ENCODE results near the gene MYO18A. TPM values are rescaled to one million over a fixed set of nuclear protein-coding genes. Genes with fewer than 3 reads are reported as not detected.

MYO18A gene
- total RNA-seq, 4 donors from 2014 or later: 526 to 1,058 (median 835) TPM

DNA sequence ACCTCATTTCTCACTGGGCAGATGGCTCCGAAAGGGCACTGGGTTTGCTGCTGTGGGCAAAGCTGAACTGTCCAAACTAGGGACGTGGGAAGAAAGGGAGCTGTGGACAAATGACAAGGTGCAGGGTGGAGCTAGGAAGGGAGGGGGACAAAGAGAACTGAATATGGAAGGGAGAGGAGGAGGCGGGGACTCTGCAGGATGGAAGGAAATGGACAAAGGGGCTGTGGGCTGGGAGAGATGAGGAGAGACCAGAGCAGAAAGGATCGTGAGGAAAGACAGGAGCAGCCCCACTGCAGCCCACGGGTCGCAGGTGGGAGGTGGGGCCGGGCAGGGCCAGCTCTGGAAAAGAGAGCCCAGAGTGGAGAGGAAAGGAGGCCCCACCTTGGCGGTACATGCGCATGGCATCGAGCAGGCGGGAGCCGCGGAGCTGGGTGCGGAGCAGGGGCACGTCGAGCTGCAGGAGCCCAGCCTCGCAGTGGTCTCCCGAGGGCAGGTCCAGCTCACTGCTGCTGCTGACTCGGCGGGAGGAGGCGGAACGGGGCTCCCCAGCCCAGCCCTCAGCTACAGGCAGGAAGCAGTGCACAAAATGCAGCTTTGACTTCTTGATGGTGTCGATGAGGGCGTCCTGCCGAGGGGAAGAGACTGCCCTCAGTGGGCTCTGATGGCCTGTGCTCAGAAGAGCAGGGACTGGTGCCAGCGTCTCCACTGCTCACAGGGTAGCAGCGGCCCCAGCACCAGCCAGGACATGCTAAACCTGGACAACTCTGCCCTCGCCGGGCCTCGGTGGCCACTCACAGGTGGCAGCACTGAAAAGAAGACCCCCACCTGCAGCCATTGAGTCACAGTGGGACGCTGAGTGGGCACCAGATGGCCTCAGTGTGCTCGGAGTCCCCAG, 70.5 kb downstream of the MYO18A start:
- DNase-seq: no peak
- Histone ChIP-seq H3K4me3 (no peak overlapping the region), H3K4me1 (peaks cover 55 to 58% of the 10 kb centered on the region in 2 donors), H3K27me3 (no peaks in the 10 kb centered on the region), H3K9me3 (no peaks in the 10 kb centered on the region), H3K27ac (peak overlapping the region; percentile 68 to 98 (median 84)), H3K36me3 (peaks cover 0 to 69% of the 10 kb centered on the region in 2 donors)
- intact Hi-C loops (cut with DNase I; ENCODE audit: low total_unique reads) (loop anchor here (5.0 kb wide), 1 partner anchor 382 kb away; the partner anchor contains the start of genes NEK8 and TLCD1), in situ Hi-C loops (cut with MboI; ENCODE audit: low sequenced_read_pairs in 4 of 4) (loop anchor here in 3 of 4 donors (5.0 to 10.0 kb wide), 2 partner anchors 142 to 145 kb away; no protein-coding TSS in a partner anchor)
- TF ChIP-seq POLR2A (IDR thresholded peaks at IDR 0.05): no peak
- TF ChIP-seq, protein P1, sequence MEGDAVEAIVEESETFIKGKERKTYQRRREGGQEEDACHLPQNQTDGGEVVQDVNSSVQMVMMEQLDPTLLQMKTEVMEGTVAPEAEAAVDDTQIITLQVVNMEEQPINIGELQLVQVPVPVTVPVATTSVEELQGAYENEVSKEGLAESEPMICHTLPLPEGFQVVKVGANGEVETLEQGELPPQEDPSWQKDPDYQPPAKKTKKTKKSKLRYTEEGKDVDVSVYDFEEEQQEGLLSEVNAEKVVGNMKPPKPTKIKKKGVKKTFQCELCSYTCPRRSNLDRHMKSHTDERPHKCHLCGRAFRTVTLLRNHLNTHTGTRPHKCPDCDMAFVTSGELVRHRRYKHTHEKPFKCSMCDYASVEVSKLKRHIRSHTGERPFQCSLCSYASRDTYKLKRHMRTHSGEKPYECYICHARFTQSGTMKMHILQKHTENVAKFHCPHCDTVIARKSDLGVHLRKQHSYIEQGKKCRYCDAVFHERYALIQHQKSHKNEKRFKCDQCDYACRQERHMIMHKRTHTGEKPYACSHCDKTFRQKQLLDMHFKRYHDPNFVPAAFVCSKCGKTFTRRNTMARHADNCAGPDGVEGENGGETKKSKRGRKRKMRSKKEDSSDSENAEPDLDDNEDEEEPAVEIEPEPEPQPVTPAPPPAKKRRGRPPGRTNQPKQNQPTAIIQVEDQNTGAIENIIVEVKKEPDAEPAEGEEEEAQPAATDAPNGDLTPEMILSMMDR (IDR thresholded peaks at IDR 0.05 in 4 of 5, conservative IDR thresholded peaks at IDR 0.05 in 1 of 5): no peak
- no peak for ATAC-seq

DNA sequence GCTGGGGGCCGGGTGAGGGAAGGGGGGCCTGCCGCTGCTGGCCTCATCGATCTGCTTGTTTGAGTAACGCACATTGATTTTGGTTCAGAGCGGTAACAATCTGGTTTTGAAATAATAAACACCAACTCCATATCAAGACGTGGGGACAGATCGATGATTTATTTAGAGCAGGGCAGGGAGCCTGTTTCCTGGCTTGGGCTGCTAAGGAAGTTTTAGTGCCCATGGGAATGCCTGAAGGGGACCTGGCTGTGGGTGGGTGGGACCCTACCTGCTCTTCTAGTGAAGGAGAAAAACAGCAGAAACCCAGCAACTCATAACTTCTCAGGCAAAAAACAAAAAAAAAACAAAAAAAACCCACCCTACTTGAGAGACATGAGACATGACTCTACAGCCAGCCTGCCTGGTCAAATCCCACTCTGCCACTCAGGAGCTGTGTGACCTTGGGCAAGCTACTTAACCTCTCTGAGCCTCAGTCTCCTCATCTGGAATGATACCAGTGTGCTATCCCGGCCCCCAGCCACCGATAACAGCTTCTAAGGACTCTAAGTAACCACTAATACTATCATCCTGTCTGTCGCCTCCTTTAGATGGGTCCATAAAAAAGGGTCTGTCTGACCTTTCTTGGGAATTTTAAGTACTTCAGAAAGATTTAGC, 71.2 kb downstream of the MYO18A start:
- ATAC-seq (no peak), DNase-seq (no peak)
- peak overlapping the region; percentile 68 to 98 (median 84) for H3K27ac ChIP-seq
- intact Hi-C loops (cut with DNase I; ENCODE audit: low total_unique reads) (no loop called here), in situ Hi-C loops (cut with MboI; ENCODE audit: low sequenced_read_pairs in 4 of 4) (loop anchor here in 2 of 4 donors (5.0 to 10.0 kb wide), 2 partner anchors 142 to 144 kb away; no protein-coding TSS in a partner anchor)
- no peaks in the 10 kb centered on the region for H3K27me3 ChIP-seq
- H3K4me3 ChIP-seq: no peak overlapping the region
- peaks cover 50% of the 10 kb centered on the region in 2 donors for H3K4me1 ChIP-seq
- H3K9me3 ChIP-seq: no peaks in the 10 kb centered on the region
- no peak for TF ChIP-seq POLR2A (IDR thresholded peaks at IDR 0.05)
- TF ChIP-seq, protein P1 (IDR thresholded peaks at IDR 0.05 in 4 of 5, conservative IDR thresholded peaks at IDR 0.05 in 1 of 5): no peak
- peaks cover 0 to 69% of the 10 kb centered on the region in 2 donors for H3K36me3 ChIP-seq

DNA sequence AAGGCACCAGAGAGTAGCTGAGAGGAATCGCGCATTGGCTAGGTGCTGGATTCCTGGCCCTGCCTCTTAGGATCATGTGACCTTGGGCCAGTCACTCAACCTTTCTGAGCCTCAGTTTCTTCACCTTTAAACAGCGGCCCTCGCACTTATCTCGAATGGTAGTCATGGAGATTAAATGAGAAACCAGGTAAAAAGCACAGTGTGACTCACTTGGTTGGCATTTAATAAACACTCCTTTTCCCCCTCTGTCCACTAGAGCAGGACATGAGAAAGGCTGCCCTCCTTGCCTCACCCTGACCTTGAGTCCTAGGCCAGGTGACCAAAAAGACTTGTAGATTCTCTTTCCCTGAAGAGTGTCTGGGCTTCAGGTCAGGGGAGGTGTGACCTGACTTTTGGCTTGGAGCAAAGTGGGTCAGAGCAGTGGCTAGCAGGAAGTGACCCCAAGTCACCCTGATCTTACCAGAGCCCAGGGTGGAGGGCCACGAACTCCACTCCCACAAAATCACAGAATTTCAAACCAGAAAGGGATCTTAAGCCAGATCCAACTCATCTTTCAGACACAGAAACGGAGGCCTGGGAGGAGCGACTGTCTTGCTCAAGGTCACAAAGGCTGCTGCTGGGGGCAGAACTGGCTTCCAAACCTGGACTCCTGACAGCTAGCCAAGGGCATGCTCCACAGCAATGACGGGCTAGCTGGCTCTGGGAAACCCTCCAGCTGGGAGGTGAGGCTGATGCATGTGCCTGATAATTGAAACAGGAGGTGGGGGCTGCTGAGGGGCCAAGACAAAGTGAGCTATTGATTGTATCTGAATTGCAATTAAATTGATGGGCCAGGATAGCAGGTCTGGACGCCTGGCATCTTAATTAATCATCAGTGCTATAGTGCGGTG, 72.0 kb downstream of the MYO18A start:
- intact Hi-C loops (cut with DNase I; ENCODE audit: low total_unique reads): no loop called here
- TF ChIP-seq, protein P1 (IDR thresholded peaks at IDR 0.05 in 4 of 5, conservative IDR thresholded peaks at IDR 0.05 in 1 of 5): no peak
- no peak for TF ChIP-seq POLR2A (IDR thresholded peaks at IDR 0.05)
- in situ Hi-C loops (cut with MboI; ENCODE audit: low sequenced_read_pairs in 4 of 4): loop anchor here in 2 of 4 donors (5.0 to 10.0 kb wide), 2 partner anchors 141 to 143 kb away; no protein-coding TSS in a partner anchor

DNA sequence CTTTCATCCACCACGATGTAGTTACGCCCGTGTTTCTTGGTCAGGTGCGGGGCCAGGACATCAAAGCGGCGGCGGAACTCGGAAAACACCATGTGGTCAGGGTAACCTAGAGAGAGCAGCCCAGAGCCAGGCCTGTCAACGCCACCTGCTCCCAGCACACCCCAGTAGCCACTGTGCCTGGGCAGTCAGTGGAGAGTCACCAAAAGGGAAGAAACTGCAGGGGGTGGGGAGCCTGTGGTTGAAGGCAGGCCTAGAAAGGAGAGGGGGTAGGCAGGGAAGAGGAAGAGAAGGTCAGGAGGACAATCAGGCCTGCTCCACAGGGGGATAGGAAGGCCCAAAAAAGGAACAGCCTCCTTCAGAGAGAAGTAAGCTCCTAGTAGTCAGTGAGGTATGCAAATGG, 73.1 kb downstream of the MYO18A start:
- ATAC-seq: no peak
- intact Hi-C loops (cut with DNase I; ENCODE audit: low total_unique reads): no loop called here

More for the DNA sequence above, 72.0 kb downstream of the MYO18A start:
- Histone ChIP-seq H3K36me3 (peaks cover 0 to 71% of the 10 kb centered on the region in 2 donors), H3K4me3 (no peak overlapping the region), H3K27me3 (no peaks in the 10 kb centered on the region), H3K4me1 (peaks cover 49 to 50% of the 10 kb centered on the region in 2 donors), H3K27ac (peak overlapping the region; percentile 68 to 98 (median 84)), H3K9me3 (no peaks in the 10 kb centered on the region)
- ATAC-seq (peak in 1 of 2 donors; percentile 35), DNase-seq (peak in 1 of 2 donors; percentile 84)

More for the DNA sequence above, 73.1 kb downstream of the MYO18A start:
- no peak for DNase-seq
- Histone ChIP-seq H3K27me3 (no peaks in the 10 kb centered on the region), H3K4me1 (peaks cover 46 to 49% of the 10 kb centered on the region in 2 donors), H3K27ac (peak overlapping the region in 3 of 4 donors; percentile 80 to 98 (median 89)), H3K36me3 (peaks cover 0 to 77% of the 10 kb centered on the region in 2 donors), H3K9me3 (no peaks in the 10 kb centered on the region), H3K4me3 (no peak overlapping the region)
- no peak for TF ChIP-seq POLR2A (IDR thresholded peaks at IDR 0.05)
- TF ChIP-seq, protein P1 (IDR thresholded peaks at IDR 0.05 in 4 of 5, conservative IDR thresholded peaks at IDR 0.05 in 1 of 5): no peak
- in situ Hi-C loops (cut with MboI; ENCODE audit: low sequenced_read_pairs in 4 of 4): loop anchor here in 2 of 4 donors (5.0 to 10.0 kb wide), 2 partner anchors 140 to 142 kb away; no protein-coding TSS in a partner anchor

All from gastrocnemius medialis (tissue), 4 donors.